ENCODE measurements around the gene TSPAN17.

GRCh38 chr5:176671399-176671798, 24.1 kb downstream of the TSPAN17 start:
- TF ChIP-seq CTCF (conservative IDR thresholded peaks at IDR 0.05; ENCODE audit: low read depth, low read length) = no peak
- TF ChIP-seq EZH2 (IDR thresholded peaks at IDR 0.05; ENCODE audit: borderline replicate concordance, low read depth, low read length, poor library complexity, severe bottlenecking) = no peak

Measured in A673 (cell line).